Hepatocyte (in vitro differentiated cells): ENCODE results near the gene WNT4.

Experiments used
- CTCF ChIP-seq: fragments of 200-600 bp; sonication (generic); IDR thresholded peaks from 2 replicates; pipeline ENCODE4 v1.5.1; 2016; ENCODE audit warnings: antibody characterized with exemption, mild to moderate bottlenecking; ENCODE audit not compliant: poor library complexity
- EZH2 ChIP-seq: fragments of 200-600 bp; sonication (generic); IDR thresholded peaks from 2 replicates; pipeline ENCODE4 v1.6.1; 2016; ENCODE audit warnings: antibody characterized with exemption, mild to moderate bottlenecking, borderline replicate concordance

- peak; percentile 91 for TF ChIP-seq CTCF
- no peak for TF ChIP-seq EZH2
Observed at GRCh38 chr1:22131875-22132486, 10.9 kb downstream of the WNT4 start.
